Middle frontal gyrus (tissue), 1 donor: ENCODE measurements around the gene ARHGEF25.
"Not testable (repeated sequence)": the region's sequence is repeated elsewhere in the genome, so short reads cannot be mapped to it uniquely, and the experiment has no call there.

Experiments used
- DNase-seq: peaks from one replicate; pipeline ENCODE4 v3.0.0-alpha.2; 2015; ENCODE audit warnings: low spot score; ENCODE audit errors: extremely low spot score

The ARHGEF25 gene

GRCh38 chr12:57636731-57637130 lies 25.5 kb downstream of the ARHGEF25 start:
- not testable (repeated sequence) for DNase-seq

GRCh38 chr12:57637364-57637763 lies 26.1 kb downstream of the ARHGEF25 start:
- no peak for DNase-seq

- no peak for DNase-seq
These were observed 26.9 kb downstream of the ARHGEF25 start for GRCh38 chr12:57638096-57638495.

- DNase-seq = no peak
These were observed 29.2 kb downstream of the ARHGEF25 start for GRCh38 chr12:57640175-57641042.

GRCh38 chr12:57641699-57642442 lies 30.6 kb downstream of the ARHGEF25 start:
- DNase-seq = no peak

- not testable (repeated sequence) for DNase-seq
These were observed 34.9 kb downstream of the ARHGEF25 start for GRCh38 chr12:57645990-57646658.

- not testable (repeated sequence) for DNase-seq
These were observed 35.4 kb downstream of the ARHGEF25 start for GRCh38 chr12:57646659-57647049.

- no peak for DNase-seq
These were observed 42.8 kb downstream of the ARHGEF25 start for GRCh38 chr12:57654042-57654441.

- no peak for DNase-seq
These were observed 44.5 kb downstream of the ARHGEF25 start for GRCh38 chr12:57655541-57656240.

GRCh38 chr12:57656408-57656807 lies 45.2 kb downstream of the ARHGEF25 start:
- DNase-seq = not testable (repeated sequence)

GRCh38 chr12:57657744-57658143 lies 46.5 kb downstream of the ARHGEF25 start:
- no peak for DNase-seq

- no peak for DNase-seq
These were observed 47.7 kb downstream of the ARHGEF25 start for GRCh38 chr12:57658890-57659289.

GRCh38 chr12:57661376-57661775 lies 50.1 kb downstream of the ARHGEF25 start:
- no peak for DNase-seq

- not testable (repeated sequence) for DNase-seq
These were observed 54.0 kb downstream of the ARHGEF25 start for GRCh38 chr12:57665066-57665820.
